ENCODE results near the gene RAB3B.

- TF ChIP-seq CTCF (IDR thresholded peaks at IDR 0.05; ENCODE audit: low read length) = no peak
- no peak for TF ChIP-seq EZH2 (IDR thresholded peaks at IDR 0.05; ENCODE audit: borderline replicate concordance, low read length)
These were observed 73.7 kb downstream of the RAB3B start for GRCh38 chr1:51916587-51917405.
